SJSA1 (cell line): ENCODE results near the gene ARMC2. TPM values are rescaled to one million over a fixed set of nuclear protein-coding genes. Genes with fewer than 3 reads are reported as not detected.

ENCODE experiments used
- DNase-seq, 2 experiments: peaks; one replicate each; pipeline ENCODE4 v3.0.0-alpha.2; 2015 to 2020; ENCODE audit warnings: low spot score in 2 of 2, low read depth in 1 of 2
- H3K27ac ChIP-seq: fragments of 250-450 bp; sonication (Bioruptor Pico); 2 replicates; pipeline ENCODE4 v1.5.1; 2020; ENCODE audit warnings: mild to moderate bottlenecking, moderate library complexity
- H3K27me3 ChIP-seq: fragments of 250-450 bp; sonication (Bioruptor Pico); replicated peaks from 2 replicates; pipeline ENCODE4 v1.5.1; 2020; ENCODE audit warnings: mild to moderate bottlenecking, moderate library complexity
- H3K36me3 ChIP-seq: fragments of 250-450 bp; sonication (Bioruptor Pico); 2 replicates; pipeline ENCODE4 v1.5.1; 2020; ENCODE audit warnings: mild to moderate bottlenecking
- H3K4me1 ChIP-seq: fragments of 250-450 bp; sonication (Bioruptor Pico); replicated peaks from 2 replicates; pipeline ENCODE4 v1.6.1; 2021; ENCODE audit warnings: mild to moderate bottlenecking
- H3K4me3 ChIP-seq: fragments of 250-450 bp; sonication (Bioruptor Pico); 2 replicates; pipeline ENCODE4 v1.5.1; 2020; ENCODE audit warnings: mild to moderate bottlenecking
- H3K9me3 ChIP-seq: fragments of 250-450 bp; sonication (Bioruptor Pico); replicated peaks from 2 replicates; pipeline ENCODE4 v1.5.1; 2020; ENCODE audit warnings: mild to moderate bottlenecking
- total RNA-seq: library from RNA; depleted of rRNA; stranded (reverse); fragments of >200 nt; shearing (Covaris generic); gene quantifications from 2 replicates; pipeline ENCODE4 v1.2.3, GENCODE V29; 2014

ARMC2 gene
- total RNA-seq, 1 experiment from 2014 or later = 0.71 TPM

DNA sequence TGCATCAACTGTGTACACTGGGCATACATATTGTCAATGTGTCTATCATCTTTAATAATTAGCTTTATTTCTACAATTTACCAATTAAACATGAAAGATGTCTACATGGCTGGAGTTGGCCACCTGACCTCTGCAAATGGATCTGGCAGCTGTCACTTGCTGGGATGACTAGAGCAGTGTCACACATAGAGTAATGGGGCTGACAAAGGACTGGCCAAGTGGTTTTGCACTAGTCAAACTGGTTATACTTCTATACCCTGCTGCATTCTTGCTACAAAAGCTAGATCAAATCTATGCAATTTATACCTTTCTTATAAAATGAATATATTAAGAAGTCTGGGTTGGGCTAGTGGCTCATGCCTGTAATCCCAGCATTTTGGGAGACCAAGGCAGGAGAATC is 147.1 kb downstream of the ARMC2 start:
- H3K4me1 ChIP-seq = no peaks in the 10 kb centered on the region
- no peaks in the 10 kb centered on the region for H3K9me3 ChIP-seq
- H3K27me3 ChIP-seq = no peaks in the 10 kb centered on the region
- H3K27ac ChIP-seq = no peak overlapping the region
- 0 out of 2 replicates have a peak, but pooled peaks cover 11% of the 10 kb centered on the region for H3K36me3 ChIP-seq
- DNase-seq = no peak
- no peak overlapping the region for H3K4me3 ChIP-seq

DNA sequence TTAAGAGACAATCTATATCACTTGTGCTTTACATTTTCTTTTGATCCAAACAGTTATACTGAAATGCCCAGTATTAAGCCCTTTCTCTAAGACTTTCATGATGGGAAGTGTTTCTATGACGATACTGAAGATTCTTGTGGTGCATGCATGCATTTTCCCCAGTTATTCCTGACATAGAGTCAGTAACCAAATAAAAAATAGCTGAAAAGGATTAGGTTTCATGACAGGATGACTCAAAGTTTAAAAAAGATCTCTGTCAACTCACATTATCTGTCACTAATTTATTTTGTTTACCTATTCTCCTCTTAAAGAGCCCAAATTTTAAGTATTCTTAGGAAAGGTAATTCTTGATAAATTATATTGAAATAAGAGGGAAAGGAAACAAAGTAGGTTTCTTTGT is 148.0 kb downstream of the ARMC2 start:
- H3K4me1 ChIP-seq = no peaks in the 10 kb centered on the region
- no peak for DNase-seq
- no peaks in the 10 kb centered on the region for H3K27me3 ChIP-seq
- H3K36me3 ChIP-seq = 0 out of 2 replicates have a peak, but pooled peaks cover 7% of the 10 kb centered on the region
- H3K4me3 ChIP-seq = no peak overlapping the region
- no peaks in the 10 kb centered on the region for H3K9me3 ChIP-seq
- no peak overlapping the region for H3K27ac ChIP-seq

DNA sequence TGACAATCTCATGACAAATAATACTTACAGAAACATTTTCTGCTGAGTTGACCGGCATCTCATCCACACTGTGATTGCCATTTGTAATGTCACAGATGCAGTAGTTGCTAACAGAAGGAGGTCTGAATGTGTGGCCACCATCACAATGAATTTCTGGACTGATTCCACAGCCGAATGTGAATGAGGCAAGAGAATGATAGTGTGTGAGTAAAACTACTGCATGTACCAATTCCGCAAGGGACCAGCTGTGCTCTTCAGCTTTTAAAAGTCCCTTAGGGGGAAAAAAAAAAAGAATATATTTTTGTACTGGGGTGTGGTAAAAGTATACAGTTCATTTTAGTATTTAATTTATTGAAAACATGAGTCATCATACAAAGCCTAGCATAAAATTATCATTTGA is 150.3 kb downstream of the ARMC2 start:
- Histone ChIP-seq H3K4me1 (no peaks in the 10 kb centered on the region), H3K27me3 (no peaks in the 10 kb centered on the region), H3K36me3 (0 out of 2 replicates have a peak, but pooled peaks cover 4% of the 10 kb centered on the region), H3K4me3 (no peak overlapping the region), H3K9me3 (no peaks in the 10 kb centered on the region), H3K27ac (no peak overlapping the region)
- DNase-seq = no peak

DNA sequence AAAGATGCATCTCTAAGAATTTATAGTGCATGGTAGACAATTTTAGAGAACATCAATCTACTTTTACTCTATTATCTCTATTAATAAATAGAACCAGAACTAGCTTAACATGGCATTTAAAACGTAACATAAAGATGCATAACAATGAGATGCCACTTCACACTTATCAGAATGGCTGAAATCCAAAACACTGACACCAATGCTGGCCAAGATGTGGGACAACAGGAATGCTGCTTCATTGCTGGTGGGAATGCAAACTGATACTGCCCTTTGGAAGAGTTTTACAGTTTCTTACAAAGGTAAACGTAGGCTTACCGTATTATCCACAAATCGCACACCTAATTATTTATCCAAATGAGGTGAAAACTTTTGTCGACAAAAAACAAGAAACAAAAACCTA is 151.2 kb downstream of the ARMC2 start:
- no peak overlapping the region for H3K27ac ChIP-seq
- H3K27me3 ChIP-seq = no peaks in the 10 kb centered on the region
- DNase-seq = no peak
- H3K9me3 ChIP-seq = no peaks in the 10 kb centered on the region
- no peaks in the 10 kb centered on the region for H3K4me1 ChIP-seq
- H3K36me3 ChIP-seq = 0 out of 2 replicates have a peak, but pooled peaks cover 4% of the 10 kb centered on the region
- no peak overlapping the region for H3K4me3 ChIP-seq

DNA sequence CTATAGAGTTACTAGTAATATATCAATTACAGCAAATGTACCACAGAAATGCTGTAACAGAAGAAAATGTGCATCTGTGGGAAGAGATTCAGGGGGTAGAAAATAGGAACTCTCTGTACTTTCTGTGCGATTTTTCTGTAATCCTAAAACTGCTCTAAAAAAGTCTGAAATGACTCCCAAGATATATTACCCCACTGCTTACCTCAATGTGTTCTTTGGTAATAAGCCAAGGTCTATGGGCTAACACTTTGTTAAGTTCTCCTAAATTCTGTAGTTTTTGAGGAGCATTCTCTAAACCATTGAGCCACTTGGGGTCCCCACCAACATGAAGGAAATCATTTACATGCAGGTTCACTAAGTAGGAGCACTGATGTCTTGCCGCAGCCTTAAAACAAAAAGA is 152.1 kb downstream of the ARMC2 start:
- H3K4me3 ChIP-seq = no peak overlapping the region
- H3K4me1 ChIP-seq = no peaks in the 10 kb centered on the region
- DNase-seq = no peak
- H3K27me3 ChIP-seq = no peaks in the 10 kb centered on the region
- no peak overlapping the region for H3K27ac ChIP-seq
- H3K9me3 ChIP-seq = no peaks in the 10 kb centered on the region
- 0 out of 2 replicates have a peak, but pooled peaks cover 4% of the 10 kb centered on the region for H3K36me3 ChIP-seq

DNA sequence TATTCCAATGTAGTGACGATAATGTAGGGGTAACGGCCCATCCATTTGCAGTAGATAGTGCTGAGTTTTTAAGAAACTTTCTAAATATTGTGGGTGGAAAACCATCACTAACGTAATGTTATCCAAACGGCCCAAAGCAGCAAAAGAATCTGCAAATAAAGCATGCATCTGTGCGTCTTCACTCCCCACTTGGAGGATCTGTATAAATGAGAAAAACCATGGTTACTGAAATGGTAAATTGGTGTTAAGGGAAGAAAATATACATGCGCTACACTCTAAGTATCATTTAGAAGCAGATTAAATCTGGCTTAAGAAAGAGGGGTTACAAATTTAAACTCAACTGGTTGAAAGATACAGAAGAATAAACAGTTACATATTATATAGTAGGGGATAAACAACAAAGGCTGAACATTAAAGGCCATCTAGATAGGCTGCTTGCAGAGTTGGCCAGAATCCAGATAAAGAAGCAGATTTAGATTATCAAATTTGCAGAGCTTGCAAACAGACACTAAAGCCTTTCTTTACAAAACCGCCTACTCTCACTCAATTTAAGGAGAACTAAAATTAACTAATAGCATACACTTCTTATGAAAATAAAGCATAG is 153.2 kb downstream of the ARMC2 start:
- Histone ChIP-seq H3K36me3 (0 out of 2 replicates have a peak, but pooled peaks cover 4% of the 10 kb centered on the region), H3K9me3 (no peaks in the 10 kb centered on the region), H3K4me1 (no peaks in the 10 kb centered on the region), H3K27ac (no peak overlapping the region), H3K4me3 (no peak overlapping the region), H3K27me3 (no peaks in the 10 kb centered on the region)
- DNase-seq = no peak

DNA sequence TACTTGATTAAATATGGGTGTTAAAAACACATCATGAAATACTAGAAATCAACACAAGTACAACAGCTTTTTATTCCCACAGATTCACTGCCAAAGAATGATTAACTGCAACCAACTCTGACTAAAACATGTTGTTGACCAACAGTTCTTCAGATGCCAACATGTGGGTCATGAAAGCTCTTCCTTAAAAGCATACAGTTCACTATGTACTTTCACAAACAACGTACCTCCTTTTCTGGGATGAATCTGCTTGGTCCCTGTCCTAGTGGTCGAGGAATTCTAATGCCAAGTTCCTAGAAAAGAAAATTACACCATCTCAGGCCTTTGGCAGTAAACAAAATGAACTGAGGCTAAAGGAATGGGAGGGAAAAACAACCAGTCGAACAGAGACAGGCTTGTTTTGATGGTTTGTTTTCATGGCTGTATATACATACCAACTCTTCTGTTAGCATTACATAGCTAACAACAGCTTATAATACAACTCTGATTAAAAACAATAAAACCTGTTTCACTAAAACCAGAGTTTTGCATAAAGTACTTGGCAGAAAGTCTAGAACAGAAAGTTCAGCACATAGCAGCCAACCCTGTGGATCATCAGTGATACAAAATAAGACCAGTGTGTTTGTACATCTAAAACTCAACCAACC is 154.0 kb downstream of the ARMC2 start:
- no peaks in the 10 kb centered on the region for H3K9me3 ChIP-seq
- H3K4me3 ChIP-seq = no peak overlapping the region
- no peak for DNase-seq
- H3K27me3 ChIP-seq = no peaks in the 10 kb centered on the region
- 0 out of 2 replicates have a peak, but pooled peaks cover 4% of the 10 kb centered on the region for H3K36me3 ChIP-seq
- no peak overlapping the region for H3K27ac ChIP-seq
- no peaks in the 10 kb centered on the region for H3K4me1 ChIP-seq

DNA sequence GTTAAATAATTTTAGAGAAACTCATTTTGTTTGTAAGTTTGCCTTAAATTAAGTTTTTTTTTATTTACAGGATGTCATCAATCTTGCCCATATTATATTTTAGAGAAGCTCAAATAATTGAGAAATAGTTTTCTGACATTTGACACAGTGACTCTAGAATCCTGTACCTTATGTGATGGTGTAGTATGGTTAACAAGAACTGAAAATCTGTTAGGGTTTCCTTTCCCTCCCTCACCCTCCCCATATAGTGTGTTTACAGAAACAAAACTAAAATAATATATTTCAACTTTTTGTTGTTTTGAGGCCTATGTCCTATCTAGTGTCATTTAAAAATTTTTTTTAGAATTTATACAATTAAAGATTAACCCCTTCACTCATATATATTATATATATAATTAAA is 154.7 kb downstream of the ARMC2 start:
- Histone ChIP-seq H3K27me3 (no peaks in the 10 kb centered on the region), H3K27ac (no peak overlapping the region), H3K9me3 (no peaks in the 10 kb centered on the region), H3K4me1 (no peaks in the 10 kb centered on the region), H3K4me3 (no peak overlapping the region), H3K36me3 (0 out of 2 replicates have a peak, but pooled peaks cover 4% of the 10 kb centered on the region)
- DNase-seq = no peak

DNA sequence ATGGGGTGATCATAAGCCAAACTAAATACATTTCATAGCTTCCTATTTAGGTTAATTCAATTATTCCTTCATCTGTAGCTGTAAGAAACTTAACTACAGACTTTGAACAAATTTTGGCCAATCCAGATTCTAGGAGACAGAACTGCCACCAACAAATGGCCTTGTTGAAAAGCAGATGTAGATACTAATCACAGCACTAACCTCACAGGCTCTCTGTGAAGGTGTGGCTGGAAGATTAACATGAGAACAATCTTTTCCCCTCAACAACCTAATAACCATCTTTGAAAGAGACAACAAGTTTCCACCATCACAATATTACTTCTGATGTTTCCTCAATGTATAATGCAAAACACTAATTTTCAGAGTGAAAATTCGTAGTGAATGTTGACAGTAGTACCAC is 158.6 kb downstream of the ARMC2 start:
- H3K9me3 ChIP-seq = no peaks in the 10 kb centered on the region
- H3K36me3 ChIP-seq = peaks cover 6% of the 10 kb centered on the region
- no peak overlapping the region for H3K27ac ChIP-seq
- DNase-seq = no peak
- H3K4me3 ChIP-seq = no peak overlapping the region
- H3K27me3 ChIP-seq = no peaks in the 10 kb centered on the region
- H3K4me1 ChIP-seq = peaks cover 15% of the 10 kb centered on the region

DNA sequence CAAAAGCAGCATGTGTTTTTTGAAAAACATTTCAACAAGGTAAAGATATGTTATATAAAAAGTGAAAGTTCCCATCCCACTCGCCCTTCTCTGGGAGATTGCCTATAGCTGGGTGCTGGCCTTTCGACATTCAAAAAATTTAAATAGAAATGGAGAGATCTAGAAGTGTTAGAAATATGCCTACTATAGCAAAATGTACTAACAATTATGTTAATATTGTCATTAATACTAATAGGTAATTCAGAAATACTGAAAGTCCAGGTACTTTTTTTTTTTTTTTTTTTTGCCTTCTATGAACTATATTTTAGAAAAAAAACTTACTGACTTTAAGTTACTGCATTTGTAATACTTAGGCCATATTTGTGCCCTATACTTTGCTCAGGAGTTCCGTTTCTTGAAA is 159.3 kb downstream of the ARMC2 start:
- no peaks in the 10 kb centered on the region for H3K9me3 ChIP-seq
- peaks cover 15% of the 10 kb centered on the region for H3K4me1 ChIP-seq
- peaks cover 6% of the 10 kb centered on the region for H3K36me3 ChIP-seq
- no peaks in the 10 kb centered on the region for H3K27me3 ChIP-seq
- DNase-seq = no peak
- H3K27ac ChIP-seq = no peak overlapping the region
- H3K4me3 ChIP-seq = no peak overlapping the region

DNA sequence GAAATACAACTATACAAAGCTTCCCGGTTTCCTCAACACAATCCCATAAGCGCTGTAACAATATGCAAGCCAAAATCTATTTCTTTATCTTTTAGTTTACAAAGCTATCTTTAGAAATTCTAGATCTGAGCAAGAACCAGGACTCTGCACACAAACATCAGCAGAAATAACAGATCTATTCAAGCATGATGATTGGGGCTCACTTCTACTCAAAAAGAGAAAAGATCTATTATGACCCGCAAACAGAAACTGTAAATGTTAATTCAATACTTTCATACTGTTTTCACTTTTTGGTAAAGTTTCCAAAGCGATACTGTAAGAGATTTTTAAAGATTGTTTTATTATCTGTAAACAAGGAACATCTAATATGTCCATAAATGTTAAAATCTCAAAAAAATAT is 159.8 kb downstream of the ARMC2 start:
- Histone ChIP-seq H3K4me3 (no peak overlapping the region), H3K4me1 (peaks cover 15% of the 10 kb centered on the region), H3K27me3 (no peaks in the 10 kb centered on the region), H3K27ac (no peak overlapping the region), H3K9me3 (no peaks in the 10 kb centered on the region), H3K36me3 (peaks cover 6% of the 10 kb centered on the region)
- DNase-seq = no peak

DNA sequence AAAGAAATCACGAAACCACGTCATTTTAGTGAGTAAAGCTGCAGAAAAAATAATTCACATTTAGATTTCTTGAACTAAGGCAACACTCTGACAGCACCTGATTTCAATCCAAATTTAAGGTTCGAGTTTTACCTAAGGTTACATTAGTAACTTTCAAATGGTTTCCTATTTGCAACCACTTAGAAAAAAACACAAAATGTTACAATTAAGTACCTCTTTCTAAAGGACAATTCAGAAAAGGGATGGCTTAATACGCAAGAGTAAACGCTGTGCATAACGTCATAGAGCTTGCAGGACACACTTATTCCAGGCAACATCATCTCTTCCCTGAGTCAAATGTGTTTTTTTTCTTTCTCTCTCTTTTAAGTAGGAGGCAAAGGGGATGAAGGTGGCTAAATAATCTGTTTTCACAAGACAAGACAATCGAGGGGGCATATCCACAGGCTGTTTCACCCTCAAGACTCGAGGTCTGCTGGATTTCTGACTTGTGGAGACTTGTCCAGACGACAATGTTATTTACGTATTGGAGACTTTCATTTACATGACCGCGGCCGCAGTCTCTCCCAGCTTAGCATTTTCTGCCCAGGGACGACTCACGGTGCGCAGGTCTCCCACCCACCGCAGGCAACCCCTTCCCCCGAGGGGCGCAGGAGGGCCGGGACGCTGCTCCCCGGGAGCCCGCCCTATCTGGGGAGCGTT is 160.5 kb downstream of the ARMC2 start:
- DNase-seq = peak in 1 of 2 experiments; percentile 60

DNA sequence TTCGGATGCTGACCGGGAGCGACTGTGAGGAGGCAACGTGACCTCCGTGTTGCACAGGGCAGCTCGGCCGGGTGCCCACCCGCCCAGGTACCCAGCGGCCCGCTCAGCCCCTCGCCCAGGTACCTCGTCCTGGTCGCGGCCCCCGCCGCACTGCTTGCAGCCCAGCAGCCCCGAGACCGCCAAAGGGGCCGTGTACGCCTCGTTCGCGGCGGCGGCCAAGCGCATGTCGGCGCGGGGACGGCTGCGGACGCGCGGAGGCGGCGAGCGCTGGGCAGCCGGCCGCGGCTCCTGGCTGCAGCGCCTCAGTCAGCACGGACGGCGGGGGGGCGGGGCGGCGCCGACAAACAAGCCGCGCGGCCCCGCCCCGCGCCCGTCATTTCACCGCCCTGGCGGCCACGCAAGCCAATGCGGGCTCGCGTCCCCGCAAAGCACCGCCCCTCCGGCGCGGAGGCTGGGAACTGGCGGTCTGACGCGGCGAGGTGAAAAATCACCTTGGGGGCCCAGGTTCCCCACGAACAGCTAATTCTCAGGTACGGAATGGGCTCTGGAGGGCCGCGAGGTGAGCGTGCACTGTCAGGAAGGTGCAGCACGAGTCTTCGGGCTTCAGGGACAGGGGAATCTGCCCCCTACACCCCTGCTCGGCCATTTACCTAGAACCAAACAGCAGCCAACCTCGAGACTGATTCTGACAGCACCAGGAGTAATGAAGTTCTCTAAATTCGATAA is 161.2 kb downstream of the ARMC2 start:
- Histone ChIP-seq H3K4me3 (peak overlapping the region; percentile 87), H3K9me3 (no peaks in the 10 kb centered on the region), H3K27me3 (no peaks in the 10 kb centered on the region), H3K4me1 (peaks cover 15% of the 10 kb centered on the region), H3K36me3 (peaks cover 6% of the 10 kb centered on the region), H3K27ac (no peak overlapping the region)
- DNase-seq = peak; percentile 83 to 89

More for the DNA sequence above, 160.5 kb downstream of the ARMC2 start:
- Histone ChIP-seq H3K27ac (no peak overlapping the region), H3K4me3 (peak overlapping the region; percentile 87), H3K27me3 (no peaks in the 10 kb centered on the region), H3K9me3 (no peaks in the 10 kb centered on the region), H3K4me1 (peaks cover 15% of the 10 kb centered on the region), H3K36me3 (peaks cover 6% of the 10 kb centered on the region)
